SH-SY5Y (cell line): Measurements from ENCODE around the gene ADARB2.

Experiments
- GATA2 ChIP-seq: IDR thresholded peaks from 2 replicates; pipeline ENCODE4 v1.6.1; 2011; ENCODE audit warnings: mild to moderate bottlenecking, low read depth, low read length
- GATA3 ChIP-seq: IDR thresholded peaks from 2 replicates; pipeline ENCODE4 v1.6.1; 2011; ENCODE audit warnings: low read depth, mild to moderate bottlenecking, low read length, moderate library complexity

GRCh38 chr10:1214882-1215540 is 522.3 kb downstream of the ADARB2 start:
- TF ChIP-seq GATA3 (no peak), GATA2 (no peak)
